Embryonic facial prominence (tissue), 1 donor: ENCODE data around the gene PLEK2.
"Not testable (repeated sequence)": the region's sequence is repeated elsewhere in the genome, so short reads cannot be mapped to it uniquely, and the experiment has no call there.

Source experiments
- DNase-seq: peaks from one replicate; pipeline ENCODE4 v3.0.0-alpha.2; 2016; ENCODE audit errors: extremely low spot score

PLEK2 gene

GRCh38 chr14:67428501-67429031 is 16.6 kb upstream of the PLEK2 start:
- no peak for DNase-seq

DNA sequence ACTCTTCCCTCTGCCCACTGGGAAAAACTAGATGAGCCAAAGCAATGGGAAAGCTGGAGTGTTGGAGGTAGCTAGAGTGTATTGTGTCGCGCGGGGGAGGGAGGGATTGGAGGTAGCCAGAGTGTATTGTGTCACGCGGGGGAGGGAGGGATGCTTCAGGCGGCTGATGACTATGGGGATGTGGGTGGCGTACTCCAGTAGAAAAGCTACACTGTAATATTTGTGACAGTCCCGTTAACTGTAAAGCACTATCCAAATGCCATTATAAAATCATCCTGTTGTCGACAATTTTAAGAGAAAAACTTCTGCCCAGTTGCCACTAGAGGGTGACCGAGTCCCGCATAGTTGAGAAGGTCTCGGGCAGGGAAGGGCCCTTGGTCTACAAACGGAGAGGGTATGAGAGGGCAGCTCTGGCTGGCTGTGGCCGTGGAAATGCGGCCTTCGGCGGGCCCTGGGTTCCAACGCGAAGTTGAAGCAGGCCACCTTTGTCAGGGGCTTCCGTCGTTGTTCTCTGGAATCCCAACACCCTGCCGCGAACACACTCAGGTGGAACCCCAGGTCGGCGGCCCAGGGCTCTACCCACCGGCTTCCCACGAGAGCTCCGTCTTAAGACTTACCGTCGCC is 15.1 kb upstream of the PLEK2 start:
- no peak for DNase-seq

DNA sequence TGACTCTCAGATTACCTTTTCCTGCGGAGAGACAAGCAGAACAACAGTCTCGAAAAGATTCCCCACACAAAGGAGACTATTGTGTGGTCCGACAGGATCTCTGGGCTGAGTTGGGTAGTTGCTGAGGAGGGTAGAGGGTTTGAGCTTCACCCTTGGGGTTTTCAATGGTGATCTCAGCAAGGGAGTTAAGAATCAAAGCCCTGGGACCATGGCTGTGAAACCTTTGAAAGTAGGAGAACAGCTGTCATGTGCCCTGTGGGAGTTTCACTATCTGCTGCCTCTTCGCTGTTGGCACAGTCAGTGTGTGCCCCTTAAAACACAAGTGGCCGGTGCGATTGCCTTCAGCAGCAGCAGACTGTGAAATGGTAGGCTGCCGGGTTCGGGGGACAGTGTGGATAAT is 14.2 kb upstream of the PLEK2 start:
- DNase-seq: no peak

GRCh38 chr14:67425608-67426007 is 13.6 kb upstream of the PLEK2 start:
- no peak for DNase-seq

DNA sequence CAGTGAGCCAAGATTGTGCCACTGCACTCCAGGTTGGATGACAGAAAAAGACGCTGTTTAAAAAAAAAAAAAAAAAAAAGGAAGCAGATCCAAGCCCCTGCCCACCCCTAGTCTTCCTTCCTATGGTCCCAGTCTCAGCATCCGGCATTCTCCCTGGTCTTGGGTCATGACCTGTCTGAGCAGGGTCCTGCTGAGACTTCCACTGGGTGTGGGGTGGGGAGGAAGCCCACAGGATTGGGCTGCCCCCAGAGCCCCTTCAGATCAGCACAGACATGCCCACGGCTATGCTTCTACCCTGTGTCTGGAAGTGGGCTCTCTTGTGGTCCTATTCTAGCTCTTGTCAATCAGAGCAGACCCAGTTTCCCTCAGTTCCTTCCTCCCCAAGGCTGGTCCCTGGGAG is 12.6 kb upstream of the PLEK2 start:
- DNase-seq: no peak

- DNase-seq: no peak
These were observed 11.5 kb upstream of the PLEK2 start for GRCh38 chr14:67423424-67423823.

GRCh38 chr14:67421356-67422224 is 9.6 kb upstream of the PLEK2 start:
- DNase-seq: no peak

DNA sequence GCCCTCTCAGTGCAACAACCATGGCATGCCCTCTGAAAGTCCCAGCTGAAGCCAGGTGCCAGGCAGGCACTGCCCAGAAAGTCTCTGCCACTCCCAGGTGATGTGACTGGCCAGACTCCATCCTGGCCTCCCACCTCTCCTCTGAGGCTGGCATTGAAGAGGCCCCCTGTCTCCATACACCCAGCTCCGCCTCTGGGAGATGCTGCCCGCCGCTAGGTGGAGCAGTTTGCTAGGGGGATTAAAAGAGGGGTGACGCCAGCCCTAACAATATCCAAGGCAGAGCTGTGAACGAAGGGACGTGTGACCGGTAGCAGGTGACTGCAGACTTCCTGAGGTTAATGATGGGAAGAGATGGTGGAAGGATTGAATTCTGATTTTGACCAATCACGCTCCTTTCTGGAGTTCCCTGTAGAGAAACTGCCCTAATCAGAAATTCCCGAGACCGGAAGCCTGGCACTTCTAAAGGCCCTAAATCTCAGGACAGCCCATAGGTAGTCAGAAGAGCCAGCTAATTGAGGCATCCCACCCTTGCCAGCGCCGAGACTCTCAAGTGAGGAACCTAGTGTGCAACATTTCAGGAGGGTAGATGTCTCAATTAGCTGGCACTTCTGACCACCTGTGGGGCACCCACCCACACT is 8.3 kb upstream of the PLEK2 start:
- no peak for DNase-seq

- no peak for DNase-seq
These were observed 6.6 kb upstream of the PLEK2 start for GRCh38 chr14:67418401-67419191.

DNA sequence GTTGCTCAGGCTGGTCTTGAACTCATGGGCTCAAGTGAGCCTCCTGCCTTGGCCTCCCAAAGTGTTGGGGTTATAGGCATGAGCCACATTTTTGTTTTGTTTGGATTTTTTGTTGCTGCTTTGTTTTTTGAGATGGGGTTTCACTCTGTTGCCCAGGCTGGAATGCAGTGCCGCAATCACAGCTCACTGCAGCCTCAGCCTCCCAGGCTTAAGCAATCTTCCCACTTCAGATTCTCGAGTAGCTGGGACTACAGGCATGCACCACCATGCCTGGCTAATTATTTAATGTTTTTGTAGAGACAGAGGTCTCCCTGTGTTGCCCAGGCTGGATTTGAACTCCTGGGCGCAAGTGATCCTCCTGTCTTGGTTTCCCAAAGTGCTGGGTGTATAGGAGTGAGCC is 5.7 kb upstream of the PLEK2 start:
- DNase-seq: no peak

GRCh38 chr14:67416810-67417209 is 4.8 kb upstream of the PLEK2 start:
- DNase-seq: no peak

DNA sequence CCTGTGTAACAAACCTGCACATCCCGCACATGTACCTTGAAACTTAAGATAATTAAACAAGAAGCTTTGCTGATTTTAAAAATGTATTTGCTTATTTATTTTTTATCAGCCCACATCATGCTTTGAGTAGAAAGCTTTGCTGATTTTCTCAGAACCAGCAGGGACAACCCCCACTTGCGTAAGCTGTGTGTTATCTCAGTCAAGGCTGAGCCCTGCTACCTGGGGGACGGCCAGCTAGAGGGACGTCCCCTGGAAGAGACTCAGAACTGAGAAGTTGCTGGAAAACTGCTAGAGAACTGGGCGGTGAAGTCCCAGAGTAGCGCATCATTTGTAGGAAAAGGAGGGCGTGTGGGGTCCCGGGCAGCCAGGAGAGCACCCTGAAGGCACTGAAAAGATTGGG is 4.1 kb upstream of the PLEK2 start:
- no peak for DNase-seq

DNA sequence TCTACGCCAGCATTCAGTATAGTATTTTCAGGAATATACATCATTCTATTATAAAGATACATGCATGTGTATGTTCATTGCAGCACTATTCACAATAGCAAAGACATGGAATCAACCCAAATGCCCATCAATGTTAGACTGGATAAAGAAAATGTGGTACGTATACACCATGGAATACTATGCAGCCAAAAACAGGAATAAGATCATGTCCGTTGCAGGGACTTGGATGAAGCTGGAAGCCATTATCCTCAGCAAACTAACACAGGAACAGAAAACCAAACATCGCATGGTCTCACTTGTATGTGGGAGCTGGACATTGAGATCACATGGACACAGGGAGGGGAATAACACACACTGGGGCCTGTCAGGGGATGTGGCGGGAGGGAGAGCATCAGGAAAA is 3.6 kb upstream of the PLEK2 start:
- not testable (repeated sequence) for DNase-seq

- DNase-seq: no peak
These were observed 2.1 kb upstream of the PLEK2 start for GRCh38 chr14:67413806-67414769.

- DNase-seq: no peak
These were observed 595 bp downstream of the PLEK2 start for GRCh38 chr14:67411370-67411769.

- no peak for DNase-seq
These were observed 1.7 kb downstream of the PLEK2 start for GRCh38 chr14:67410313-67410712.

DNA sequence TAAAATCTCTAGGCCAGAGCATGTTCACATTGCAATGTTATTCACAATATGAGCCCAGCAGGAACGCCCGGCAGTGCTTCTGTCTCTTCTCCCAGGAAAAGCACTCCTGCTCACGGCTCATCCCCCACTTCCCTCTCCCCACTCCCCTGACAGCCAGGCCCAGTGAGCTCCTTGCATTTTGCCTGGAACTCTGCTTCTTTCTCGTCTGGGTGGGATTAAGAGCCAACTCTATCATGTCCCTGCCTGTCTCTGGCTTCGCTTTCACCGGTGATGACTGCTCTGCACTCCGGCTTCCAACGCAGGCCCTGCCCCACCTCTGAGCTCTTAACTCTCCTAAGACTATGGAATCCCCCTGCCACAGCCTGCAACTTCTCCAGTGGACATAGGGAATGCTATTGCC is 2.5 kb downstream of the PLEK2 start:
- DNase-seq: no peak

GRCh38 chr14:67408122-67408801 is 3.7 kb downstream of the PLEK2 start:
- not testable (repeated sequence) for DNase-seq

GRCh38 chr14:67405771-67406170 is 6.2 kb downstream of the PLEK2 start:
- no peak for DNase-seq

DNA sequence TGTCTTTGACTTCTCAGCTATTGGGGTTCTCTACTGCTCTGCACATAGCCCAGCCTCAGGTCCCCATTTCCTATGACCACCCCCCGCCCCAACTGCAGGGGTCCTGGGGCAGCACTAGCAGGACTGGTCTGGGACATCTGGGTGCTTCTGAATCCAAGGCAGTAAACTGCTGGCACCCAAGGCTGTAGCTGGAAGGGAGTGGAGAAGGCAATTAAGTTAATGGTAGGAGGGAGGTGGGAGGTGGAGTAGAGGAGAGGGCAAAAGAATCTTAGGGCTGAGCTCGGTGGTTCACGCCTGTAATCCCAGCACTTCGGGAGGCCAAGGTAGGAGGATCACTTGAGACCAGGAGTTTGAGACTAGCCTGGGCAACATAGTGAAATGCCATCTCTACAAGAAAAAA is 11.5 kb downstream of the PLEK2 start:
- DNase-seq: no peak
